BJ (cell line): ENCODE data around the gene RANBP2. TPM values are rescaled to one million over a fixed set of nuclear protein-coding genes. Genes with fewer than 3 reads are reported as not detected.
"Not testable (repeated sequence)": the region's sequence is repeated elsewhere in the genome, so short reads cannot be mapped to it uniquely, and the experiment has no call there.

Experiments used
- CTCF ChIA-PET: fragments of 350-600 bp; formaldehyde crosslinking; extraction: SDS; loops from one replicate; lab custom pipeline; 2021; ENCODE audit warnings: antibody characterized with exemption, inconsistent platforms; lab: Yijun Ruan, JAX
- POLR2A ChIA-PET: fragments of 300-600 bp; sonication (Branson Sonifier 250); formaldehyde crosslinking; extraction: SDS; loops from one replicate; lab custom pipeline; 2021; ENCODE audit warnings: antibody characterized with exemption; lab: Charles Lee
- DNase-seq: peaks from one replicate; pipeline ENCODE4 v3.0.0-alpha.2; 2011; ENCODE audit warnings: low read depth
- H3K27me3 ChIP-seq: 2 replicates; pipeline ENCODE4 v1.6.0; 2011; ENCODE audit warnings: low read length; ENCODE audit not compliant: control insufficient read depth, insufficient read depth
- H3K36me3 ChIP-seq: 2 replicates; pipeline ENCODE4 v1.5.1; 2011; ENCODE audit warnings: low read length; ENCODE audit not compliant: control insufficient read depth, insufficient read depth
- H3K4me3 ChIP-seq: 2 replicates; pipeline ENCODE4 v1.5.1; 2011; ENCODE audit warnings: low read depth, mild to moderate bottlenecking, control low read depth, low read length
- CTCF ChIP-seq: IDR thresholded peaks from 2 replicates; pipeline ENCODE4 v1.5.1; 2011; ENCODE audit warnings: low read depth, mild to moderate bottlenecking, control low read depth, inconsistent platforms, low read length, moderate library complexity; ENCODE audit not compliant: insufficient read depth
- polyA minus RNA-seq: library from RNA; depleted of rRNA, polyadenylated mRNA; stranded (reverse); fragments of >200 nt; gene quantifications from 2 replicates; pipeline ENCODE4 v1.2.3, GENCODE V29; 2011; rRNA and poly(A)+ RNA removed
- polyA plus RNA-seq: library from polyadenylated mRNA; depleted of rRNA; stranded (reverse); fragments of >200 nt; gene quantifications from 2 replicates; pipeline ENCODE4 v1.2.3, GENCODE V29; 2011; rRNA removed

Gene RANBP2
- polyA plus RNA-seq: 5.9 and 16.2 TPM in 2 replicates
- polyA minus RNA-seq: 13.8 and 19.0 TPM in 2 replicates

GRCh38 chr2:108719149-108720044, at the start of gene RANBP2:
Gene RANBP2 (plus strand): TSS chr2:108719482. CDS start chr2:108719607, 125 bp downstream.
- Histone ChIP-seq H3K27me3 (no peaks in the 10 kb centered on the region), H3K36me3 (no peaks in the 10 kb centered on the region), H3K4me3 (peak within 1 kb of the TSS; percentile 76)
- CTCF ChIA-PET: interaction anchor here (0.6 to 0.7 kb wide), 2 partner anchors 91 to 676 kb away, joined by 3 read pairs; no protein-coding TSS in a partner anchor
- no peak for TF ChIP-seq CTCF
- POLR2A ChIA-PET: no interaction called here
- peak; percentile 88 for DNase-seq

- CTCF ChIA-PET, POLR2A ChIA-PET, H3K36me3 ChIP-seq, DNase-seq, H3K4me3 ChIP-seq, H3K27me3 ChIP-seq: not testable (repeated sequence)
Measured at GRCh38 chr2:108670282-108670681, 49.0 kb upstream of the RANBP2 start.

- CTCF ChIA-PET, POLR2A ChIA-PET, H3K4me3 ChIP-seq, H3K36me3 ChIP-seq, H3K27me3 ChIP-seq, DNase-seq: not testable (repeated sequence)
Measured at GRCh38 chr2:108672200-108672805, 47.0 kb upstream of the RANBP2 start.

- H3K4me3 ChIP-seq, POLR2A ChIA-PET, DNase-seq, H3K27me3 ChIP-seq, CTCF ChIA-PET, H3K36me3 ChIP-seq: not testable (repeated sequence)
Measured at GRCh38 chr2:108676522-108676921, 42.8 kb upstream of the RANBP2 start.

- H3K36me3 ChIP-seq, H3K4me3 ChIP-seq, DNase-seq, CTCF ChIA-PET, POLR2A ChIA-PET, H3K27me3 ChIP-seq: not testable (repeated sequence)
Measured at GRCh38 chr2:108677239-108677744, 42.0 kb upstream of the RANBP2 start.

- H3K27me3 ChIP-seq, H3K4me3 ChIP-seq, POLR2A ChIA-PET, H3K36me3 ChIP-seq, CTCF ChIA-PET: not testable (repeated sequence)
- peak; percentile 25 for DNase-seq
Measured at GRCh38 chr2:108678198-108678651, 41.1 kb upstream of the RANBP2 start.

- H3K4me3 ChIP-seq, POLR2A ChIA-PET, H3K36me3 ChIP-seq, CTCF ChIA-PET, H3K27me3 ChIP-seq, DNase-seq: not testable (repeated sequence)
Measured at GRCh38 chr2:108680805-108681204, 38.5 kb upstream of the RANBP2 start.

- H3K4me3 ChIP-seq, CTCF ChIA-PET, H3K36me3 ChIP-seq, H3K27me3 ChIP-seq, POLR2A ChIA-PET, DNase-seq: not testable (repeated sequence)
Measured at GRCh38 chr2:108688818-108689756, 30.2 kb upstream of the RANBP2 start.

GRCh38 chr2:108690001-108690400, 29.3 kb upstream of the RANBP2 start:
- H3K4me3 ChIP-seq, CTCF ChIA-PET, POLR2A ChIA-PET, H3K27me3 ChIP-seq, DNase-seq, H3K36me3 ChIP-seq: not testable (repeated sequence)
